Small intestine (tissue), 7 donors: Measurements from ENCODE around the gene SOX8. TPM values are rescaled to one million over a fixed set of nuclear protein-coding genes. Genes with fewer than 3 reads are reported as not detected.
"Not testable (repeated sequence)": the region's sequence is repeated elsewhere in the genome, so short reads cannot be mapped to it uniquely, and the experiment has no call there.

ENCODE experiments used
- DNase-seq, 2 donors: peaks; one replicate each; pipeline versions ENCODE4 v3.0.0 to v3.0.0-alpha.2; 2013
- FAIRE-seq: peaks from 2 replicates; lab custom pipeline; 2012; peaks lifted over from hg19 to GRCh38; lab: Jason Lieb, UNC
- H3K27ac ChIP-seq, 3 donors: one replicate each; pipeline ENCODE4 v1.5.1; 2013; ENCODE audit warnings: low read length in 2 of 3, mild to moderate bottlenecking in 2 of 3, control low read depth in 1 of 3, inconsistent platforms in 1 of 3, low read depth in 1 of 3, moderate library complexity in 1 of 3
- H3K27me3 ChIP-seq, 3 donors: one replicate each; pipeline ENCODE4 v1.6.1; 2013; ENCODE audit warnings: low read length in 3 of 3, inconsistent platforms in 1 of 3; ENCODE audit not compliant: control insufficient read depth in 3 of 3, insufficient read depth in 3 of 3
- H3K36me3 ChIP-seq, 3 donors: one replicate each; pipeline ENCODE4 v1.6.1; 2013; ENCODE audit warnings: low read length in 3 of 3, inconsistent platforms in 1 of 3, low read depth in 1 of 3, mild to moderate bottlenecking in 1 of 3, moderate library complexity in 1 of 3; ENCODE audit not compliant: control insufficient read depth in 3 of 3, insufficient read depth in 2 of 3
- H3K4me1 ChIP-seq, 3 donors: one replicate each; pipeline ENCODE4 v1.6.1; 2013; ENCODE audit warnings: low read length in 2 of 3, inconsistent platforms in 1 of 3, low read depth in 1 of 3, mild to moderate bottlenecking in 1 of 3, moderate library complexity in 1 of 3; ENCODE audit not compliant: control insufficient read depth in 3 of 3, insufficient read depth in 2 of 3
- H3K4me3 ChIP-seq, 3 donors: one replicate each; pipeline ENCODE4 v1.5.1; 2013; ENCODE audit warnings: low read length in 3 of 3, control low read depth in 1 of 3, inconsistent platforms in 1 of 3, low read depth in 1 of 3, mild to moderate bottlenecking in 1 of 3, moderate library complexity in 1 of 3
- H3K9me3 ChIP-seq, 2 donors: one replicate each; pipeline ENCODE4 v1.6.1; 2013; ENCODE audit warnings: low read depth in 1 of 2, low read length in 1 of 2; ENCODE audit not compliant: control insufficient read depth in 2 of 2, insufficient read depth in 1 of 2
- WGBS, 3 donors: extraction: QIAGEN DNeasy Blood & Tissue Kit; methylation state at CpG; one replicate each; pipeline ENCODE4 v1.1.7; 2013; 5-methylcytosine and 5-hydroxymethylcytosine counted together
- polyA plus RNA-seq, 4 donors: library from polyadenylated mRNA; stranded (reverse) in 3 of 4; unstranded in 1 of 4; fragments of 200-250 nt in 3 of 4; fragments of 120-200 nt in 1 of 4; gene quantifications; one replicate each; pipeline versions ENCODE4 v1.2.1 to v1.2.3, GENCODE V29; 2013
- donor health status: healthy with polysubstance abuse.
- donor health status: control.
- donor health status: control.
- donor health status: Bipolar disorder and iron deficiency.
- donor health status: healthy.

The SOX8 gene
- polyA plus RNA-seq, 4 donors, result 0.27 to 2.1 (median 1.0) TPM; not detected in 1

DNA sequence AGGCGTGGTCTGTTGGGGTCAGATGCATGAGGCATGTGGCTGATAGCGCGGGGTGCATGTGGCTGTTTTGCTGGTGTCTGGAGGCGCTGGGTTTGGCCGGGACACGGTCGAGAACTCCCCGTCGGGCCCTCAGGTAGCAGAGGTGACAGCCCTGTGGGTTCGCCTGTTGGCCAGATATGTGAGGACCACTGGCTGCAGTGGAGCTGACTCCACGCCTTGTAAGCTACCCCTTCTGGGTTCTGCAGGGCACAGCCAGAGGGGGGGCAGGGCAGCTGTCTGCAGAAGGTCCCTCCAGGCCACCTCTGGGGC is 38.5 kb downstream of the SOX8 start:
- Histone ChIP-seq H3K27me3 (peaks cover 0 to 19% (median 3%) of the 10 kb centered on the region in 3 donors), H3K9me3 (no peaks in the 10 kb centered on the region), H3K4me1 (no peaks in the 10 kb centered on the region), H3K4me3 (no peak overlapping the region), H3K27ac (no peak overlapping the region), H3K36me3 (no peaks in the 10 kb centered on the region)
- 45 to 69% (median 59%) methylated on average over 10 to 11 of the region's 11 CpGs for WGBS, 3 donors
- no peak for DNase-seq
- no peak for FAIRE-seq

- Histone ChIP-seq H3K4me3 (no peak overlapping the region), H3K9me3 (no peaks in the 10 kb centered on the region), H3K4me1 (no peaks in the 10 kb centered on the region), H3K36me3 (no peaks in the 10 kb centered on the region), H3K27me3 (peaks cover 0 to 22% (median 3%) of the 10 kb centered on the region in 3 donors), H3K27ac (no peak overlapping the region)
- 66 to 81% (median 75%) methylated on average over 9 to 11 of the region's 11 CpGs for WGBS, 3 donors
- no peak for DNase-seq
- FAIRE-seq, result no peak
Measured at GRCh38 chr16:1020591-1020990, 39.0 kb downstream of the SOX8 start.

DNA sequence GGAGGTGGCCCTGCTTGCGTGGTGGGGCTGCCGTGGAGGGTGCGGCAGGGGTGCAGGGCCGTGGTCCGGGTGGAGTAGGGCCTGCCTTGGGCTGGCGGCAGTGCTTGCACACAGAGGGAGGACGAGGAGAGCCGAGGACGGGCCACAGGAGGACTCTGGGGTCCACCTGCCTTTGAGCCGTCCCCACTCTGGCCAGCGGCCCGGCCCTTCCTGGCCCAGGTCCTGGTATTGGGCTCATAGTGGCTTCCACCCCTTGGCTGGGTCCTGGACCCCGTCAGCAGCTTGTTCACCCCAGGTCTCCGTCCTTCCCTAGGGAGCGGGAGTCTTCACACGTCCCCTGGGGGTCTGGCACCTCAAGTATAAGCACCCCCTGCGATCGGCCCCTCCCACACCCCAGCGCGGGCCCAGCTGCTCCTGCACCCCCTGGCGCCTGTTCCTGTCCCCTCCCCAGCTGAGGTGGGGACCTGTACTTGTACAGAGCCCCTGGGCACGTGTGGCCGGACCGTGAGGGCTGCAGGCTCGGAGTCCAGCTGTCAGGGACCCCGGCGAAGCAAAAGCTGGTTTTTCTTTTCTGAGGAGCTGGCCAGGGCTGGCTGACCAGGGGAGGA is 40.1 kb downstream of the SOX8 start:
- Histone ChIP-seq H3K4me1 (no peaks in the 10 kb centered on the region), H3K9me3 (no peaks in the 10 kb centered on the region), H3K4me3 (no peak overlapping the region), H3K27ac (no peak overlapping the region), H3K27me3 (peaks cover 0 to 22% (median 3%) of the 10 kb centered on the region in 3 donors), H3K36me3 (no peaks in the 10 kb centered on the region)
- FAIRE-seq (no peak), DNase-seq (no peak)
- 77 to 79% (median 78%) methylated on average over 24 to 27 of the region's 27 CpGs for WGBS, 3 donors

DNA sequence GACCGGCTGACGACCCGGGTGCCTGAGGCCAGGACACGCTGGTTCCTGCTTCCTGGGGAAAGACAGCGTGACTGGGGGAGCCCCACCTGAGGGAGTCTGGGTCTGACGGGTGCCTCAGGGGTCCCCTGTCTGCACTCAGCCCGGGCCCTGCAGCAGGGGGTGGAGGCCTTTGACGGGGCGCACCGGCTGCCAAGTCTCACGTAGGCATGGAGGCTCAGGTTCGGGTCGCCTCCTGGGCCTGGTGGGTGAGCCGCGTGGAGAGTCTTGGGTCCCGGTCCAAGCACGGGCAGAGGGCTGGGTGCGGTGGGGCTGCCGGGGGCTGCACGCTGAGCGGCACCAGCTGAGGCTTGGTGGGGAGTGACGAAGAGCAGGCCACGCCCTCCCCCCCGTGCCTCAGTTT is 40.9 kb downstream of the SOX8 start:
- WGBS, 3 donors, result 71 to 77% (median 72%) methylated on average over 24 of the region's 24 CpGs
- Histone ChIP-seq H3K27me3 (peaks cover 0 to 22% (median 3%) of the 10 kb centered on the region in 3 donors), H3K4me1 (no peaks in the 10 kb centered on the region), H3K36me3 (no peaks in the 10 kb centered on the region), H3K27ac (no peak overlapping the region), H3K9me3 (no peaks in the 10 kb centered on the region), H3K4me3 (no peak overlapping the region)
- no peak for DNase-seq
- FAIRE-seq, result no peak

- Histone ChIP-seq H3K4me3 (no peak overlapping the region), H3K27ac (no peak overlapping the region), H3K4me1 (no peaks in the 10 kb centered on the region), H3K9me3 (no peaks in the 10 kb centered on the region), H3K27me3 (peaks cover 0 to 20% (median 5%) of the 10 kb centered on the region in 3 donors), H3K36me3 (no peaks in the 10 kb centered on the region)
- 49 to 68% (median 62%) methylated on average over 20 of the region's 20 CpGs for WGBS, 3 donors
- DNase-seq (no peak), FAIRE-seq (no peak)
Measured at GRCh38 chr16:1024138-1024537, 42.6 kb downstream of the SOX8 start.

- not testable (repeated sequence) for H3K27ac ChIP-seq, H3K4me1 ChIP-seq, H3K4me3 ChIP-seq, H3K36me3 ChIP-seq, H3K9me3 ChIP-seq
- 71 to 73% (median 72%) methylated on average over 24 of the region's 24 CpGs for WGBS, 3 donors
- peaks cover 0 to 11% (median 2%) of the 10 kb centered on the region in 3 donors for H3K27me3 ChIP-seq
- FAIRE-seq (peak; percentile 97), DNase-seq (peak in 1 of 2 donors; percentile 41)
Measured at GRCh38 chr16:1025183-1025809, 43.7 kb downstream of the SOX8 start.

DNA sequence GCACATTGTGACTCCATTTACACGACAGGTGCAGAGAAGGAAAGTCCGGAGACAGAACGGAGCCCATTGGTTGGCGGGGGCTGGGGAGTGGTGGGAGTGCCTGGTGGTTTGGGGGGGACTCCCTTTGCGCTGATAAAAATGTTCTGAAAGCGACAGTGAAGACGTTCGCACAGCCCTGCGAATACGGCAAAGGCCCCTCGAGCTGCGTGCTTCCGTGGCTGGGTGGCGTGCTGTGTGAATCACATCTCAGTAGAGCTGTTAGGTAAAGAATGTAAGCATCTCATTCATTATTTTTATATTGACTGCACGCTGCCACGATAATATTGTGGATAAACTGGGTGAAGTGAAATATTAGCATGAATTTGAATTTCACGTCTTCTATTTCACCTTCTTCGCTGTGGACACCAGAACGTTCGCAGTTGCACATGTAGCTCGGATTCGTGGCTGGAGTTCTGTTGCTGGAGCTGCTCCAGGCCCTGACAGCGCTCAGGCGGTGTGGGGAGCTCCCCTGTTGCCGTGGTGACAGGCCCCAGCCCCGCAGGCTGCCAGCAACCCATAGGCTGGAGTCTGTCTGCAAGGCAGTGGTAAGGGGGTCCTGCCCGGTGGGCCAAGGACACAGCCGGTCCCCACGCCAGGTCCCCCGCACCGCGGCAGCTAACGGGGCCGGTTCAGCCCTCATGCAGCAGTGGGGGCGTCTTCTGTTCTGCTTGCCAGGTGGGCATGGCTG is 44.6 kb downstream of the SOX8 start:
- no peak overlapping the region for H3K4me3 ChIP-seq
- no peak overlapping the region for H3K27ac ChIP-seq
- no peak for FAIRE-seq
- WGBS, 3 donors, result 72 to 77% (median 75%) methylated on average over 33 to 35 of the region's 35 CpGs
- H3K9me3 ChIP-seq, result no peaks in the 10 kb centered on the region
- H3K4me1 ChIP-seq, result no peaks in the 10 kb centered on the region
- peaks cover 0 to 6% (median 2%) of the 10 kb centered on the region in 3 donors for H3K27me3 ChIP-seq
- no peaks in the 10 kb centered on the region for H3K36me3 ChIP-seq
- DNase-seq, result no peak

- no peak for DNase-seq
- no peaks in the 10 kb centered on the region for H3K36me3 ChIP-seq
Measured at GRCh38 chr16:1026784-1027500, 45.4 kb downstream of the SOX8 start.

More at GRCh38 chr16:1026784-1027500, 45.4 kb downstream of the SOX8 start:
- WGBS, 3 donors, result 77 to 89% (median 78%) methylated on average over 27 of the region's 27 CpGs
- H3K4me3 ChIP-seq, result no peak overlapping the region
- no peak for FAIRE-seq
- no peak overlapping the region for H3K27ac ChIP-seq
- H3K27me3 ChIP-seq, result peaks cover 0 to 5% (median 2%) of the 10 kb centered on the region in 3 donors
- H3K4me1 ChIP-seq, result no peaks in the 10 kb centered on the region
- H3K9me3 ChIP-seq, result no peaks in the 10 kb centered on the region
